ENCODE data around the gene ADAP2. TPM values are rescaled to one million over a fixed set of nuclear protein-coding genes. Genes with fewer than 3 reads are reported as not detected.
A peak's percentile ranks its signal among the peaks of the same experiment; 100 is the strongest.

The ADAP2 gene
- total and polyA plus RNA-seq, 2 experiments from 2014 or later, result 0.94 TPM

- H2AFZ ChIP-seq, result peak overlapping the region; percentile 93
- H3K27me3 ChIP-seq (ENCODE audit: insufficient read depth), result no peaks in the 10 kb centered on the region
- H3K9me2 ChIP-seq (ENCODE audit: insufficient read depth), result no peaks in the 10 kb centered on the region
- H3K4me3 Mint-ChIP-seq, result peak overlapping the region; percentile 89
- ATAC-seq (peak; percentile 48), DNase-seq (ENCODE audit: low spot score) (peak; percentile 39)
- H3K36me3 ChIP-seq (ENCODE audit: insufficient read depth), result no peaks in the 10 kb centered on the region
- peak overlapping the region; percentile 51; the same call in 1 of the 2 replicates for H3K27ac ChIP-seq (ENCODE audit: low read depth)
- H3K27ac Mint-ChIP-seq, result peak overlapping the region; percentile 78
- peaks cover 3% of the 10 kb centered on the region; the same call in 1 of the 2 replicates for H3K4me1 ChIP-seq (ENCODE audit: insufficient read depth)
- H3K36me3 Mint-ChIP-seq (ENCODE audit: low read depth), result peaks cover 7% of the 10 kb centered on the region; the same call in 2 of the 3 replicates
- TF ChIP-seq EZH2 (IDR thresholded peaks at IDR 0.05; ENCODE audit: low read depth, unreplicated experiment) (no peak), STAT1 (IDR thresholded peaks at IDR 0.05; ENCODE audit: unreplicated experiment) (no peak), REST (IDR thresholded peaks at IDR 0.05; ENCODE audit: unreplicated experiment) (no peak), CTCF (conservative IDR thresholded peaks at IDR 0.05; ENCODE audit: low read depth in 2 of 2) (no peak), ZNF331 (CRISPR knock-in tag; IDR thresholded peaks at IDR 0.05; ENCODE audit: low read depth) (no peak), JUNB (IDR thresholded peaks at IDR 0.05; ENCODE audit: unreplicated experiment) (no peak), EZH2phosphoT487 (IDR thresholded peaks at IDR 0.05; ENCODE audit: unreplicated experiment) (no peak), ZNF114 (CRISPR knock-in tag; IDR thresholded peaks at IDR 0.05) (no peak), ETS1 (IDR thresholded peaks at IDR 0.05) (no peak), POLR2AphosphoS5 (IDR thresholded peaks at IDR 0.05; ENCODE audit: low read depth) (no peak), ZNF462 (CRISPR knock-in tag; IDR thresholded peaks at IDR 0.05) (no peak), NANOG (IDR thresholded peaks at IDR 0.05; ENCODE audit: borderline replicate concordance) (no peak), CREB1 (CRISPR knock-in tag; IDR thresholded peaks at IDR 0.05; ENCODE audit: low read depth) (no peak)
- H3F3A ChIP-seq (replicated peaks; ENCODE audit: low read depth), result no peaks in the 10 kb centered on the region; the same call in 1 of the 2 replicates
- H3K4me3 ChIP-seq, result peak overlapping the region; percentile 95
- H3K79me2 ChIP-seq (replicated peaks; ENCODE audit: insufficient read depth), result peaks cover 20% of the 10 kb centered on the region
- no peaks in the 10 kb centered on the region for H3K9me3 Mint-ChIP-seq
- peaks cover 2% of the 10 kb centered on the region for H3K27me3 Mint-ChIP-seq (ENCODE audit: insufficient read depth, low read depth, poor library complexity)
- H3K4me1 Mint-ChIP-seq, result peaks cover 5% of the 10 kb centered on the region; the same call in 2 of the 3 replicates
- no peaks in the 10 kb centered on the region for H4K20me1 ChIP-seq (replicated peaks; ENCODE audit: insufficient read depth)
- H3K4me2 ChIP-seq, result peak overlapping the region; percentile 96
These were observed 16.0 kb upstream of the ADAP2 start for GRCh38 chr17:30905742-30906100.

Measured in GM23338 (cell line).